HUES48 (cell line): ENCODE measurements around the gene EGFL8.
A peak's percentile ranks its signal among the peaks of the same experiment; 100 is the strongest.

Source experiments
- H3K27ac ChIP-seq: one replicate; pipeline ENCODE4 v1.7.0; 2013; ENCODE audit warnings: low read depth, low read length, inconsistent platforms
- H3K27me3 ChIP-seq: 2 replicates; pipeline ENCODE4 v1.6.1; 2013; ENCODE audit warnings: mild to moderate bottlenecking, low read length; ENCODE audit not compliant: control insufficient read depth, insufficient read depth
- H3K36me3 ChIP-seq: 2 replicates; pipeline ENCODE4 v1.6.1; 2013; ENCODE audit warnings: low read length; ENCODE audit not compliant: control insufficient read depth, insufficient read depth
- H3K4me1 ChIP-seq: 2 replicates; pipeline ENCODE4 v1.6.1; 2013; ENCODE audit warnings: mild to moderate bottlenecking, low read length; ENCODE audit not compliant: control insufficient read depth, insufficient read depth
- H3K4me3 ChIP-seq: 2 replicates; pipeline ENCODE4 v1.5.1; 2013; ENCODE audit warnings: mild to moderate bottlenecking, low read depth, low read length
- H3K9ac ChIP-seq: 2 replicates; pipeline ENCODE4 v1.6.1; 2013; ENCODE audit warnings: mild to moderate bottlenecking, low read depth, low read length, moderate library complexity
- H3K9me3 ChIP-seq: 2 replicates; pipeline ENCODE4 v1.6.1; 2013; ENCODE audit warnings: low read length; ENCODE audit not compliant: control insufficient read depth, insufficient read depth

The EGFL8 gene

GRCh38 chr6:32146287-32146686 lies 18.1 kb upstream of the EGFL8 start:
- peak overlapping the region; percentile 4; the same call in 1 of the 2 replicates for H3K9ac ChIP-seq
- no peaks in the 10 kb centered on the region for H3K9me3 ChIP-seq
- no peak overlapping the region; the same call in 1 of the 2 replicates for H3K4me3 ChIP-seq
- no peak overlapping the region for H3K27ac ChIP-seq
- peaks cover 24% of the 10 kb centered on the region for H3K4me1 ChIP-seq
- no peaks in the 10 kb centered on the region for H3K36me3 ChIP-seq
- peaks cover 25% of the 10 kb centered on the region for H3K27me3 ChIP-seq

GRCh38 chr6:32146687-32147086 lies 17.7 kb upstream of the EGFL8 start:
- peaks cover 26% of the 10 kb centered on the region for H3K4me1 ChIP-seq
- peaks cover 28% of the 10 kb centered on the region for H3K27me3 ChIP-seq
- no peak overlapping the region for H3K27ac ChIP-seq
- peak overlapping the region; percentile 4; the same call in 1 of the 2 replicates for H3K9ac ChIP-seq
- H3K36me3 ChIP-seq = no peaks in the 10 kb centered on the region
- no peak overlapping the region; the same call in 1 of the 2 replicates for H3K4me3 ChIP-seq
- no peaks in the 10 kb centered on the region for H3K9me3 ChIP-seq

- H3K27ac ChIP-seq = no peak overlapping the region
- peaks cover 36% of the 10 kb centered on the region for H3K27me3 ChIP-seq
- H3K36me3 ChIP-seq = no peaks in the 10 kb centered on the region
- no peak overlapping the region for H3K9ac ChIP-seq
- H3K9me3 ChIP-seq = no peaks in the 10 kb centered on the region
- H3K4me3 ChIP-seq = peak overlapping the region; percentile 56; the same call in 1 of the 2 replicates
- H3K4me1 ChIP-seq = peaks cover 32% of the 10 kb centered on the region
Measured at GRCh38 chr6:32147401-32148132, 16.8 kb upstream of the EGFL8 start.

GRCh38 chr6:32148289-32149091 lies 15.9 kb upstream of the EGFL8 start:
- Histone ChIP-seq H3K4me1 (peaks cover 39% of the 10 kb centered on the region), H3K9me3 (no peaks in the 10 kb centered on the region), H3K27me3 (peaks cover 41% of the 10 kb centered on the region), H3K36me3 (no peaks in the 10 kb centered on the region), H3K9ac (no peak overlapping the region), H3K27ac (no peak overlapping the region), H3K4me3 (peak overlapping the region; percentile 61)

GRCh38 chr6:32149092-32149755 lies 15.2 kb upstream of the EGFL8 start:
- Histone ChIP-seq H3K9ac (no peak overlapping the region), H3K36me3 (no peaks in the 10 kb centered on the region), H3K9me3 (no peaks in the 10 kb centered on the region), H3K4me3 (peak overlapping the region; percentile 61), H3K4me1 (peaks cover 39% of the 10 kb centered on the region), H3K27ac (no peak overlapping the region), H3K27me3 (peaks cover 41% of the 10 kb centered on the region)

- Histone ChIP-seq H3K9me3 (no peaks in the 10 kb centered on the region), H3K4me1 (peaks cover 39% of the 10 kb centered on the region), H3K27me3 (peaks cover 41% of the 10 kb centered on the region), H3K27ac (no peak overlapping the region), H3K4me3 (peak overlapping the region; percentile 57), H3K9ac (no peak overlapping the region), H3K36me3 (peaks cover 1% of the 10 kb centered on the region; the same call in 1 of the 2 replicates)
Measured at GRCh38 chr6:32149932-32150870, 14.2 kb upstream of the EGFL8 start.

GRCh38 chr6:32151181-32151862 lies 13.1 kb upstream of the EGFL8 start:
- H3K9me3 ChIP-seq = no peaks in the 10 kb centered on the region

GRCh38 chr6:32151863-32152768 lies 12.3 kb upstream of the EGFL8 start, which contains the start of gene PRRT1:
TSS of gene PRRT1 (minus strand) at chr6:32151939. CDS start at chr6:32151827, 112 bp downstream.
- no peak within 1 kb of the TSS for H3K9ac ChIP-seq
- H3K27me3 ChIP-seq = peaks cover 41% of the 10 kb centered on the region
- H3K36me3 ChIP-seq = peaks cover 15% of the 10 kb centered on the region
- H3K9me3 ChIP-seq = no peaks in the 10 kb centered on the region
- H3K4me3 ChIP-seq = peak within 1 kb of the TSS; percentile 97
- H3K27ac ChIP-seq = peak within 1 kb of the TSS; percentile 94
- H3K4me1 ChIP-seq = peaks cover 27% of the 10 kb centered on the region

More at GRCh38 chr6:32151181-32151862, 13.1 kb upstream of the EGFL8 start:
- H3K4me3 ChIP-seq = peak overlapping the region; percentile 36; the same call in 1 of the 2 replicates
- no peak overlapping the region for H3K9ac ChIP-seq
- H3K27ac ChIP-seq = no peak overlapping the region
- peaks cover 41% of the 10 kb centered on the region for H3K27me3 ChIP-seq
- peaks cover 8% of the 10 kb centered on the region for H3K36me3 ChIP-seq
- H3K4me1 ChIP-seq = peaks cover 33% of the 10 kb centered on the region
